ENCODE data around the gene FHOD3. TPM values are rescaled to one million over a fixed set of nuclear protein-coding genes. Genes with fewer than 3 reads are reported as not detected.

Gene FHOD3
- total RNA-seq, 1 donor from 2014 or later = 346 TPM

GRCh38 chr18:36610258-36610657 lies 312.7 kb downstream of the FHOD3 start:
- Histone ChIP-seq H3K4me1 (peaks cover 32% of the 10 kb centered on the region), H3K9me3 (replicated peaks) (no peaks in the 10 kb centered on the region), H3K4me3 (no peak overlapping the region), H3K27ac (replicated peaks) (peak overlapping the region; percentile 19), H3K27me3 (ENCODE audit: low read depth) (no peaks in the 10 kb centered on the region), H3K36me3 (peaks cover 11% of the 10 kb centered on the region)
- no peak for TF ChIP-seq CTCF (IDR thresholded peaks at IDR 0.05; ENCODE audit: borderline replicate concordance)
- DNase-seq = no peak
- intact Hi-C loops (cut with micrococcal nuclease) = no loop called here

GRCh38 chr18:36610661-36611060 lies 313.1 kb downstream of the FHOD3 start:
- Histone ChIP-seq H3K27ac (replicated peaks) (no peak overlapping the region), H3K4me1 (peaks cover 29% of the 10 kb centered on the region), H3K4me3 (no peak overlapping the region), H3K27me3 (ENCODE audit: low read depth) (no peaks in the 10 kb centered on the region), H3K9me3 (replicated peaks) (no peaks in the 10 kb centered on the region), H3K36me3 (peaks cover 11% of the 10 kb centered on the region)
- no peak for DNase-seq
- no peak for TF ChIP-seq CTCF (IDR thresholded peaks at IDR 0.05; ENCODE audit: borderline replicate concordance)
- intact Hi-C loops (cut with micrococcal nuclease) = no loop called here

GRCh38 chr18:36613069-36613468 lies 315.6 kb downstream of the FHOD3 start:
- no peak for TF ChIP-seq CTCF (IDR thresholded peaks at IDR 0.05; ENCODE audit: borderline replicate concordance)
- peaks cover 11% of the 10 kb centered on the region for H3K36me3 ChIP-seq
- intact Hi-C loops (cut with micrococcal nuclease) = no loop called here

GRCh38 chr18:36613810-36614209 lies 316.3 kb downstream of the FHOD3 start:
- intact Hi-C loops (cut with micrococcal nuclease) = no loop called here
- no peak for DNase-seq
- peaks cover 11% of the 10 kb centered on the region for H3K36me3 ChIP-seq
- no peak overlapping the region for H3K4me3 ChIP-seq
- peaks cover 29% of the 10 kb centered on the region for H3K4me1 ChIP-seq
- TF ChIP-seq CTCF (IDR thresholded peaks at IDR 0.05; ENCODE audit: borderline replicate concordance) = no peak
- H3K27me3 ChIP-seq (ENCODE audit: low read depth) = no peaks in the 10 kb centered on the region
- H3K27ac ChIP-seq (replicated peaks) = peak overlapping the region; percentile 51
- no peaks in the 10 kb centered on the region for H3K9me3 ChIP-seq (replicated peaks)

More at GRCh38 chr18:36613069-36613468, 315.6 kb downstream of the FHOD3 start:
- Histone ChIP-seq H3K27ac (replicated peaks) (peak overlapping the region; percentile 51), H3K4me1 (peaks cover 29% of the 10 kb centered on the region), H3K27me3 (ENCODE audit: low read depth) (no peaks in the 10 kb centered on the region), H3K4me3 (no peak overlapping the region), H3K9me3 (replicated peaks) (no peaks in the 10 kb centered on the region)
- DNase-seq = peak; percentile 30

- DNase-seq = no peak
- intact Hi-C loops (cut with micrococcal nuclease) = no loop called here
Observed at GRCh38 chr18:36620788-36621187, 323.3 kb downstream of the FHOD3 start.

More at GRCh38 chr18:36620788-36621187, 323.3 kb downstream of the FHOD3 start:
- Histone ChIP-seq H3K4me1 (peaks cover 53% of the 10 kb centered on the region), H3K27ac (replicated peaks) (no peak overlapping the region), H3K4me3 (no peak overlapping the region), H3K9me3 (replicated peaks) (no peaks in the 10 kb centered on the region), H3K27me3 (ENCODE audit: low read depth) (no peaks in the 10 kb centered on the region), H3K36me3 (no peaks in the 10 kb centered on the region)
- no peak for TF ChIP-seq CTCF (IDR thresholded peaks at IDR 0.05; ENCODE audit: borderline replicate concordance)

Data from left ventricle myocardium inferior (tissue), 1 donor.